H9 (cell line): Measurements from ENCODE around the gene CHCHD6. TPM values are rescaled to one million over a fixed set of nuclear protein-coding genes. Genes with fewer than 3 reads are reported as not detected.

ENCODE experiments used
- DNase-seq: peaks from one replicate; pipeline ENCODE4 v3.0.0-alpha.2; 2017
- H2AFZ ChIP-seq: one replicate; pipeline ENCODE4 v1.6.1; 2013; ENCODE audit warnings: mild to moderate bottlenecking, low read length, control low read depth, moderate library complexity
- H2AK5ac ChIP-seq: 2 replicates; pipeline ENCODE4 v1.6.1; 2013; ENCODE audit warnings: low read length, control low read depth, mixed read lengths; ENCODE audit not compliant: insufficient read length
- H2BK120ac ChIP-seq: one replicate; pipeline ENCODE4 v1.6.1; 2013; ENCODE audit warnings: low read depth, mild to moderate bottlenecking, low read length, control low read depth, inconsistent platforms; ENCODE audit not compliant: poor library complexity, severe bottlenecking
- H2BK12ac ChIP-seq: 2 replicates; pipeline ENCODE4 v1.6.1; 2013; ENCODE audit warnings: low read length, control low read depth, mixed read lengths, low read depth; ENCODE audit not compliant: insufficient read length
- H2BK15ac ChIP-seq: 2 replicates; pipeline ENCODE4 v1.6.1; 2013; ENCODE audit warnings: low read depth, low read length, control low read depth
- H2BK20ac ChIP-seq: one replicate; pipeline ENCODE4 v1.6.1; 2013; ENCODE audit warnings: low read depth, mild to moderate bottlenecking, low read length, control low read depth, inconsistent platforms; ENCODE audit not compliant: poor library complexity, severe bottlenecking
- H2BK5ac ChIP-seq: 2 replicates; pipeline ENCODE4 v1.6.1; 2013; ENCODE audit warnings: low read length, control low read depth, mixed read lengths; ENCODE audit not compliant: insufficient read length
- H3K14ac ChIP-seq: 2 replicates; pipeline ENCODE4 v1.6.1; 2013; ENCODE audit warnings: low read length, control low read depth; ENCODE audit not compliant: insufficient read depth
- H3K18ac ChIP-seq: 2 replicates; pipeline ENCODE4 v1.6.1; 2013; ENCODE audit warnings: low read depth, mild to moderate bottlenecking, mixed read lengths, low read length, control low read depth; ENCODE audit not compliant: insufficient read length
- H3K23ac ChIP-seq: 2 replicates; pipeline ENCODE4 v1.6.1; 2013; ENCODE audit warnings: low read length, control low read depth, mixed read lengths, low read depth; ENCODE audit not compliant: insufficient read length
- H3K23me2 ChIP-seq: 2 replicates; pipeline ENCODE4 v1.6.1; 2013; ENCODE audit warnings: low read depth, mild to moderate bottlenecking, mixed read lengths, low read length, control low read depth; ENCODE audit not compliant: insufficient read length, poor library complexity, severe bottlenecking
- H3K27ac ChIP-seq: 2 replicates; pipeline ENCODE4 v1.5.1; 2013; ENCODE audit warnings: low read length, control low read depth, mixed read lengths, low read depth; ENCODE audit not compliant: insufficient read length
- H3K27me3 ChIP-seq: 2 replicates; pipeline ENCODE4 v1.6.1; 2013; ENCODE audit warnings: low read length, control low read depth, inconsistent platforms; ENCODE audit not compliant: insufficient read depth
- H3K4ac ChIP-seq: 2 replicates; pipeline ENCODE4 v1.6.1; 2013; ENCODE audit warnings: low read depth, mild to moderate bottlenecking, control low read depth, inconsistent platforms, low read length, moderate library complexity
- H3K4me1 ChIP-seq: 2 replicates; pipeline ENCODE4 v1.6.1; 2013; ENCODE audit warnings: low read length, control low read depth, inconsistent platforms; ENCODE audit not compliant: insufficient read depth
- H3K4me2 ChIP-seq: 2 replicates; pipeline ENCODE4 v1.6.1; 2013; ENCODE audit warnings: low read length, control low read depth, mixed read lengths; ENCODE audit not compliant: insufficient read length, insufficient read depth
- H3K56ac ChIP-seq: 2 replicates; pipeline ENCODE4 v1.6.1; 2013; ENCODE audit warnings: low read depth, mild to moderate bottlenecking, mixed read lengths, low read length, control low read depth; ENCODE audit not compliant: insufficient read length
- H3K79me1 ChIP-seq: 2 replicates; pipeline ENCODE4 v1.6.1; 2013; ENCODE audit warnings: low read depth, mild to moderate bottlenecking, moderate library complexity, low read length, control low read depth, inconsistent platforms; ENCODE audit not compliant: insufficient read depth, poor library complexity, severe bottlenecking
- H3K79me2 ChIP-seq: 2 replicates; pipeline ENCODE4 v1.6.1; 2013; ENCODE audit warnings: low read length, control low read depth, inconsistent platforms; ENCODE audit not compliant: insufficient read depth
- H3K9ac ChIP-seq: 2 replicates; pipeline ENCODE4 v1.6.1; 2013; ENCODE audit warnings: low read length, control low read depth, mixed read lengths; ENCODE audit not compliant: insufficient read length; ENCODE audit errors: extremely low read depth
- H3K9me3 ChIP-seq: one replicate; pipeline ENCODE4 v1.6.1; 2013; ENCODE audit warnings: low read depth, low read length, inconsistent platforms; ENCODE audit not compliant: control insufficient read depth
- H3T11ph ChIP-seq: one replicate; pipeline ENCODE4 v1.6.1; 2013; ENCODE audit warnings: mild to moderate bottlenecking, low read length, control low read depth, inconsistent platforms
- H4K20me1 ChIP-seq: one replicate; pipeline ENCODE4 v1.6.1; 2013; ENCODE audit not compliant: control insufficient read depth, insufficient read length, insufficient read depth
- H4K5ac ChIP-seq: 2 replicates; pipeline ENCODE4 v1.6.1; 2013; ENCODE audit warnings: low read depth, mild to moderate bottlenecking, mixed read lengths, low read length, control low read depth; ENCODE audit not compliant: insufficient read length
- H4K8ac ChIP-seq: replicated peaks from 2 replicates; pipeline ENCODE4 v1.6.1; 2013; ENCODE audit warnings: low read length, control low read depth, mixed read lengths, low read depth; ENCODE audit not compliant: insufficient read length
- H4K91ac ChIP-seq: 2 replicates; pipeline ENCODE4 v1.6.1; 2013; ENCODE audit warnings: low read depth, mild to moderate bottlenecking, moderate library complexity, mixed read lengths, low read length, control low read depth; ENCODE audit not compliant: insufficient read length
- H3K27ac Mint-ChIP-seq, 3 experiments: 2 replicates in 2 of 3; 3 replicates in 1 of 3; pipeline ENCODE4 v1.8.0; 2020 to 2021; ENCODE audit warnings: mixed read lengths in 3 of 3, mild to moderate bottlenecking in 1 of 3, moderate library complexity in 1 of 3
- H3K27me3 Mint-ChIP-seq: 2 replicates; pipeline ENCODE4 v1.8.0; 2021; ENCODE audit warnings: low read depth, mild to moderate bottlenecking, moderate library complexity, mixed read lengths
- H3K36me3 Mint-ChIP-seq, 3 experiments: 2 replicates in 2 of 3; 3 replicates in 1 of 3; pipeline ENCODE4 v1.8.0; 2020 to 2021; ENCODE audit warnings: low read depth in 3 of 3, mixed read lengths in 3 of 3; ENCODE audit not compliant: insufficient read depth in 1 of 3
- H3K4me1 Mint-ChIP-seq, 2 experiments: 2 replicates each; pipeline ENCODE4 v1.8.0; 2020; ENCODE audit warnings: mixed read lengths in 2 of 2
- H3K4me3 Mint-ChIP-seq, 2 experiments: 2 replicates in 1 of 2; 3 replicates in 1 of 2; pipeline ENCODE4 v1.8.0; 2020 to 2021; ENCODE audit warnings: mild to moderate bottlenecking in 2 of 2, mixed read lengths in 2 of 2, moderate library complexity in 1 of 2
- H3K9me3 Mint-ChIP-seq, 2 experiments: 2 replicates in 1 of 2; 3 replicates in 1 of 2; pipeline ENCODE4 v1.8.0; 2020; ENCODE audit warnings: mild to moderate bottlenecking in 2 of 2, mixed read lengths in 2 of 2, moderate library complexity in 1 of 2
- CTCF ChIP-seq: fragments of 200-600 bp; sonication (generic); conservative IDR thresholded peaks from 3 replicates; pipeline ENCODE4 v1.8.0; 2021; ENCODE audit warnings: antibody characterized with exemption, mild to moderate bottlenecking
- WGBS: extraction: QIAGEN DNeasy Blood & Tissue Kit; methylation state at CpG from one replicate; pipeline ENCODE4 v1.1.7; 2013; ENCODE audit warnings: missing lambda C conversion rate, low lambda C conversion rate, mixed read lengths; ENCODE audit not compliant: insufficient read length; ENCODE audit errors: extremely low coverage; 5-methylcytosine and 5-hydroxymethylcytosine counted together
- total RNA-seq: library from RNA; stranded (reverse); gene quantifications from 2 replicates; pipeline ENCODE4 v1.2.1, GENCODE V29; 2021

Gene CHCHD6
- total RNA-seq, 1 experiment from 2014 or later, result 34.2 TPM

- H3K79me2 ChIP-seq, result no peaks in the 10 kb centered on the region
- H3K79me1 ChIP-seq, result no peaks in the 10 kb centered on the region
- no peak overlapping the region for H3K14ac ChIP-seq
- no peaks in the 10 kb centered on the region for H3K27me3 Mint-ChIP-seq
- H3K9me3 ChIP-seq, result no peaks in the 10 kb centered on the region
- H3K23me2 ChIP-seq, result no peaks in the 10 kb centered on the region
- 0 out of 5 replicates have a peak, but pooled peaks cover 0 to 3% of the 10 kb centered on the region in 2 experiments for H3K9me3 Mint-ChIP-seq
- no peaks in the 10 kb centered on the region for H3K27me3 ChIP-seq
- H3K23ac ChIP-seq, result no peak overlapping the region
- no peak overlapping the region for H4K8ac ChIP-seq
- no peak overlapping the region for H3K18ac ChIP-seq
- H3T11ph ChIP-seq, result no peak overlapping the region
- no peaks in the 10 kb centered on the region for H3K36me3 Mint-ChIP-seq
- no peak overlapping the region for H3K27ac ChIP-seq
- H4K5ac ChIP-seq, result no peak overlapping the region
- H4K20me1 ChIP-seq, result no peaks in the 10 kb centered on the region
- H3K9ac ChIP-seq, result no peak overlapping the region
- no peak overlapping the region for H3K56ac ChIP-seq
- DNase-seq, result no peak
- WGBS, result no CpG with 5 or more reads among the region's 20 CpGs
- H3K4ac ChIP-seq, result no peak overlapping the region
- H2BK15ac ChIP-seq, result no peak overlapping the region
- H2AK5ac ChIP-seq, result no peak overlapping the region
- no peak overlapping the region for H3K4me2 ChIP-seq
- H3K4me1 Mint-ChIP-seq, result peaks cover 22 to 23% of the 10 kb centered on the region in 2 experiments
- H3K4me1 ChIP-seq, result no peaks in the 10 kb centered on the region
- H2BK5ac ChIP-seq, result no peak overlapping the region
- H2BK20ac ChIP-seq, result no peak overlapping the region
- peak overlapping the region in 2 of 3 experiments; percentile 40 to 84; a peak in 4 of 7 replicates for H3K27ac Mint-ChIP-seq
- no peak for TF ChIP-seq CTCF
- no peak overlapping the region for H2BK12ac ChIP-seq
- no peak overlapping the region for H4K91ac ChIP-seq
- H2AFZ ChIP-seq, result no peak overlapping the region
- H2BK120ac ChIP-seq, result no peak overlapping the region
- H3K4me3 Mint-ChIP-seq, result peak overlapping the region in 1 of 2 experiments; percentile 52; a peak in 1 of 5 replicates
These were observed 264.7 kb downstream of the CHCHD6 start for GRCh38 chr3:126968391-126969390.
